GM23338 (cell line): ENCODE measurements around the gene POU2AF2. TPM values are rescaled to one million over a fixed set of nuclear protein-coding genes. Genes with fewer than 3 reads are reported as not detected.

Experiments used
- ATAC-seq: fragments of 200-7000 bp; cut with Tn5 transposase; 3 replicates; pipeline ENCODE4 v1.9.1; 2020
- DNase-seq: peaks from one replicate; pipeline ENCODE4 v3.0.0-alpha.2; 2015; ENCODE audit warnings: low spot score
- H2AFZ ChIP-seq: fragments of 200-600 bp; sonication (generic); 2 replicates; pipeline ENCODE4 v1.8.0; 2016; ENCODE audit warnings: antibody characterized with exemption, mild to moderate bottlenecking, moderate library complexity
- H3F3A ChIP-seq: fragments of 200-600 bp; sonication (generic); replicated peaks from 2 replicates; pipeline ENCODE4 v1.8.0; 2017; ENCODE audit warnings: antibody characterized with exemption, mixed run types, low read depth
- H3K27ac ChIP-seq: fragments of 200-600 bp; sonication (generic); 2 replicates; pipeline ENCODE4 v1.6.1; 2016; ENCODE audit warnings: low read depth
- H3K27me3 ChIP-seq: fragments of 200-600 bp; sonication (generic); 2 replicates; pipeline ENCODE4 v1.8.0; 2016; ENCODE audit warnings: mild to moderate bottlenecking, mixed run types, moderate library complexity; ENCODE audit not compliant: insufficient read depth
- H3K36me3 ChIP-seq: fragments of 200-600 bp; sonication (generic); 2 replicates; pipeline ENCODE4 v1.8.0; 2016; ENCODE audit warnings: mild to moderate bottlenecking; ENCODE audit not compliant: insufficient read depth
- H3K4me1 ChIP-seq: fragments of 200-600 bp; sonication (generic); 2 replicates; pipeline ENCODE4 v1.8.0; 2016; ENCODE audit warnings: mild to moderate bottlenecking, moderate library complexity; ENCODE audit not compliant: insufficient read depth
- H3K4me2 ChIP-seq: fragments of 200-600 bp; sonication (generic); 2 replicates; pipeline ENCODE4 v1.7.1; 2017; ENCODE audit warnings: mixed run types
- H3K4me3 ChIP-seq: fragments of 200-600 bp; sonication (generic); 2 replicates; pipeline ENCODE4 v1.6.1; 2016; ENCODE audit warnings: mixed run types
- H3K79me2 ChIP-seq: fragments of 200-600 bp; sonication (generic); replicated peaks from 2 replicates; pipeline ENCODE4 v1.8.0; 2017; ENCODE audit warnings: mild to moderate bottlenecking; ENCODE audit not compliant: insufficient read depth
- H3K9me2 ChIP-seq: fragments of 200-600 bp; sonication (generic); 2 replicates; pipeline ENCODE4 v1.8.0; 2017; ENCODE audit not compliant: insufficient read depth
- H4K20me1 ChIP-seq: fragments of 200-600 bp; sonication (generic); replicated peaks from 2 replicates; pipeline ENCODE4 v1.8.0; 2017; ENCODE audit warnings: mild to moderate bottlenecking; ENCODE audit not compliant: insufficient read depth
- H3K27ac Mint-ChIP-seq: 2 replicates; pipeline ENCODE4 v1.8.0; 2020; ENCODE audit warnings: inconsistent platforms, mild to moderate bottlenecking, moderate library complexity, mixed read lengths
- H3K27me3 Mint-ChIP-seq: 3 replicates; pipeline ENCODE4 v1.8.0; 2022; ENCODE audit warnings: low read depth, mild to moderate bottlenecking, moderate library complexity, mixed read lengths, inconsistent platforms; ENCODE audit not compliant: insufficient read depth, poor library complexity
- H3K36me3 Mint-ChIP-seq: 3 replicates; pipeline ENCODE4 v1.8.0; 2021; ENCODE audit warnings: low read depth, mild to moderate bottlenecking, inconsistent platforms, moderate library complexity, mixed read lengths
- H3K4me1 Mint-ChIP-seq: 3 replicates; pipeline ENCODE4 v1.8.0; 2020; ENCODE audit warnings: mild to moderate bottlenecking, inconsistent platforms, mixed read lengths
- H3K4me3 Mint-ChIP-seq: 3 replicates; pipeline ENCODE4 v1.8.0; 2021; ENCODE audit warnings: moderate library complexity, mild to moderate bottlenecking, inconsistent platforms, mixed read lengths
- H3K9me3 Mint-ChIP-seq: 3 replicates; pipeline ENCODE4 v1.8.0; 2020; ENCODE audit warnings: moderate library complexity, mild to moderate bottlenecking, inconsistent platforms, mixed read lengths
- CREB1 ChIP-seq: fragments of 250-450 bp; sonication (Bioruptor Pico); IDR thresholded peaks from 2 replicates; pipeline ENCODE4 v1.5.0; 2020; ENCODE audit warnings: low read depth, mild to moderate bottlenecking, moderate library complexity
- EZH2 ChIP-seq: fragments of 200-600 bp; sonication (generic); IDR thresholded peaks from one replicate; pipeline ENCODE4 v1.8.0; 2017; ENCODE audit warnings: antibody characterized with exemption, mild to moderate bottlenecking, low read depth; ENCODE audit not compliant: unreplicated experiment
- EZH2phosphoT487 ChIP-seq: fragments of 200-600 bp; sonication (generic); IDR thresholded peaks from one replicate; pipeline ENCODE4 v1.8.1; 2018; ENCODE audit warnings: antibody characterized with exemption; ENCODE audit not compliant: unreplicated experiment
- JUNB ChIP-seq: IDR thresholded peaks from one replicate; pipeline ENCODE4 v1.6.1; 2016; ENCODE audit warnings: antibody characterized with exemption; ENCODE audit not compliant: unreplicated experiment
- POLR2AphosphoS5 ChIP-seq: IDR thresholded peaks from 2 replicates; pipeline ENCODE4 v1.6.1; 2016; ENCODE audit warnings: antibody characterized with exemption, low read depth
- REST ChIP-seq: IDR thresholded peaks from one replicate; pipeline ENCODE4 v1.6.1; 2018; ENCODE audit warnings: antibody characterized with exemption; ENCODE audit not compliant: unreplicated experiment
- ZNF114 ChIP-seq: fragments of 250-450 bp; sonication (Bioruptor Pico); IDR thresholded peaks from 2 replicates; pipeline ENCODE4 v1.5.0; 2020; ENCODE audit warnings: mild to moderate bottlenecking, moderate library complexity
- ZNF331 ChIP-seq: fragments of 250-450 bp; sonication (Bioruptor Pico); IDR thresholded peaks from 2 replicates; pipeline ENCODE4 v1.5.0; 2020; ENCODE audit warnings: low read depth, mild to moderate bottlenecking, moderate library complexity
- polyA plus RNA-seq: library from polyadenylated mRNA; unstranded; fragments of >200 nt; fragmentation: Nextera tagmentation; extraction: Ambion mirVana; gene quantifications from 2 replicates; pipeline ENCODE4 v1.2.1, GENCODE V29; 2016
- total RNA-seq: library from RNA; depleted of rRNA; stranded (reverse); fragments of >200 nt; shearing (Covaris generic); gene quantifications from 2 replicates; pipeline ENCODE4 v1.2.3, GENCODE V29; 2014

POU2AF2 gene
- total and polyA plus RNA-seq, 2 experiments from 2014 or later = not detected

GRCh38 chr11:111331711-111332479 lies 86.4 kb downstream of the POU2AF2 start:
- Histone ChIP-seq H2AFZ (no peak overlapping the region), H3K4me1 (peaks cover 7% of the 10 kb centered on the region; the same call in 1 of the 2 replicates), H3K36me3 (no peaks in the 10 kb centered on the region), H3F3A (no peaks in the 10 kb centered on the region), H3K27me3 (no peaks in the 10 kb centered on the region), H4K20me1 (no peaks in the 10 kb centered on the region), H3K4me3 (no peak overlapping the region), H3K27ac (no peak overlapping the region), H3K79me2 (no peaks in the 10 kb centered on the region), H3K9me2 (peaks cover 3% of the 10 kb centered on the region; the same call in 1 of the 2 replicates), H3K4me2 (no peak overlapping the region)
- ATAC-seq (no peak), DNase-seq (no peak)
- H3K4me1 Mint-ChIP-seq = peaks cover 13% of the 10 kb centered on the region; the same call in 2 of the 3 replicates
- H3K27ac Mint-ChIP-seq = no peak overlapping the region
- H3K9me3 Mint-ChIP-seq = no peaks in the 10 kb centered on the region
- H3K36me3 Mint-ChIP-seq = no peaks in the 10 kb centered on the region
- no peak overlapping the region for H3K4me3 Mint-ChIP-seq
- no peak for TF ChIP-seq ZNF331 (CRISPR knock-in tag)
- no peaks in the 10 kb centered on the region for H3K27me3 Mint-ChIP-seq

GRCh38 chr11:111334532-111335502 lies 89.3 kb downstream of the POU2AF2 start:
- Histone ChIP-seq H3K4me1 (peaks cover 7% of the 10 kb centered on the region; the same call in 1 of the 2 replicates), H3K36me3 (no peaks in the 10 kb centered on the region), H3K27me3 (no peaks in the 10 kb centered on the region), H3K79me2 (no peaks in the 10 kb centered on the region), H4K20me1 (no peaks in the 10 kb centered on the region), H3K4me2 (no peak overlapping the region), H2AFZ (0 out of 2 replicates have a peak overlapping the region, but pooled peaks have one; percentile 38), H3K9me2 (peaks cover 8% of the 10 kb centered on the region; the same call in 1 of the 2 replicates), H3F3A (no peaks in the 10 kb centered on the region), H3K4me3 (no peak overlapping the region), H3K27ac (no peak overlapping the region)
- Mint-ChIP-seq H3K4me1 (peaks cover 16% of the 10 kb centered on the region), H3K4me3 (no peak overlapping the region), H3K36me3 (peaks cover 4% of the 10 kb centered on the region; the same call in 1 of the 3 replicates), H3K27ac (no peak overlapping the region), H3K27me3 (peaks cover 4% of the 10 kb centered on the region), H3K9me3 (peaks cover 4% of the 10 kb centered on the region; the same call in 2 of the 3 replicates)
- TF ChIP-seq POLR2AphosphoS5 (no peak), ZNF331 (CRISPR knock-in tag) (no peak), JUNB (no peak)
- ATAC-seq = peak; percentile 28; the same call in 1 of the 3 replicates
- DNase-seq = no peak

GRCh38 chr11:111335549-111335948 lies 90.0 kb downstream of the POU2AF2 start:
- peaks cover 8% of the 10 kb centered on the region; the same call in 1 of the 2 replicates for H3K9me2 ChIP-seq
- DNase-seq (no peak), ATAC-seq (no peak)
- H3K79me2 ChIP-seq = no peaks in the 10 kb centered on the region
- H3K4me3 Mint-ChIP-seq = no peak overlapping the region
- H3K36me3 ChIP-seq = no peaks in the 10 kb centered on the region
- H3K36me3 Mint-ChIP-seq = peaks cover 4% of the 10 kb centered on the region; the same call in 1 of the 3 replicates
- no peak overlapping the region for H3K27ac ChIP-seq
- H3K4me2 ChIP-seq = no peak overlapping the region
- H4K20me1 ChIP-seq = no peaks in the 10 kb centered on the region
- H3K9me3 Mint-ChIP-seq = peaks cover 7% of the 10 kb centered on the region; the same call in 2 of the 3 replicates
- no peaks in the 10 kb centered on the region for H3F3A ChIP-seq
- H3K4me1 ChIP-seq = peaks cover 7% of the 10 kb centered on the region; the same call in 1 of the 2 replicates
- no peak overlapping the region for H3K27ac Mint-ChIP-seq
- H3K27me3 ChIP-seq = no peaks in the 10 kb centered on the region
- H3K27me3 Mint-ChIP-seq = peaks cover 4% of the 10 kb centered on the region
- H2AFZ ChIP-seq = peak overlapping the region; percentile 28; the same call in 1 of the 2 replicates
- peaks cover 16% of the 10 kb centered on the region for H3K4me1 Mint-ChIP-seq
- no peak overlapping the region for H3K4me3 ChIP-seq
- TF ChIP-seq ZNF114 (CRISPR knock-in tag) (no peak), REST (no peak), JUNB (no peak), CREB1 (CRISPR knock-in tag) (no peak), POLR2AphosphoS5 (no peak), EZH2phosphoT487 (no peak), ZNF331 (CRISPR knock-in tag) (no peak), EZH2 (no peak)
